GM21786 (cell line): ENCODE results near the gene CAMKMT.

Experiments
- ATAC-seq: cut with Tn5 transposase; IDR thresholded peaks from one replicate; pipeline ENCODE4 v1.9.1; 2021; ENCODE audit not compliant: unreplicated experiment

The CAMKMT gene

DNA sequence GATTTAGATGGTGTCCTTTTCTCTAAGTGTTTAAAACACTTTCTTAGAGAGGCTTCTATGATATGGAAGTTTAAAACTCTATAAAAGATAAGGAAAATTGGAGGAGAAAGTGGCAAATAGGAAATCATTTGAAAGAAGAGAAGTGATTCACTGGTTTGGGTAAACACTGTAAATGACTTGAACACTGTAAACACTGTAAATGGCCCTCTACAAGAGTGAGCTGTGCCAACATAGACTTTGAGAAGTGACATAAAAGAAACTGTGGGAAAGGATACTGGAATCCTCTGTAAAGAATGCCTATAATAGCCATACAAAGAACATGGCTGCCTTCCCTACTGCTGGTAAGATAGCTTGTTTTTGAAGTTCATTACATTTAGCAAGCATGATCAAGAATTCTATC lies 368.8 kb downstream of the CAMKMT start:
- no peak for ATAC-seq

DNA sequence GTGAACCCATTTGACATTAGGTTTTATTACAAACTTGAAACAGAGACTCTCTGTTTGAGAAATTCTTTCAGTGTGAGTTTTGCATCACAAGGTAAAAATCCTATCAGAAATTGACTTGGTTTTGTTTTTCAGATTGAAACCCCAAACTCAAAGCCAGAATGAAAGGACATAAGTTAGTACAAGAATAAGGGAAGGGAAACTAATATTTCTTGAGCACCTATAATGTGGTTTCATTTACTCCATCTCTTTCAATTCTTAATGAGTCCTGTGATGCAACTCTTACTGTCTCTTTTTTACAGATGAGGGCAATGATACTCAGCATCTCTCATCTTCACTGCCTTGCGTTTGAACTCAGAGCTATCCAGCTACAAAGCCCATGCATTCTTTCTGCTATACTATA lies 369.8 kb downstream of the CAMKMT start:
- peak; percentile 95 for ATAC-seq

DNA sequence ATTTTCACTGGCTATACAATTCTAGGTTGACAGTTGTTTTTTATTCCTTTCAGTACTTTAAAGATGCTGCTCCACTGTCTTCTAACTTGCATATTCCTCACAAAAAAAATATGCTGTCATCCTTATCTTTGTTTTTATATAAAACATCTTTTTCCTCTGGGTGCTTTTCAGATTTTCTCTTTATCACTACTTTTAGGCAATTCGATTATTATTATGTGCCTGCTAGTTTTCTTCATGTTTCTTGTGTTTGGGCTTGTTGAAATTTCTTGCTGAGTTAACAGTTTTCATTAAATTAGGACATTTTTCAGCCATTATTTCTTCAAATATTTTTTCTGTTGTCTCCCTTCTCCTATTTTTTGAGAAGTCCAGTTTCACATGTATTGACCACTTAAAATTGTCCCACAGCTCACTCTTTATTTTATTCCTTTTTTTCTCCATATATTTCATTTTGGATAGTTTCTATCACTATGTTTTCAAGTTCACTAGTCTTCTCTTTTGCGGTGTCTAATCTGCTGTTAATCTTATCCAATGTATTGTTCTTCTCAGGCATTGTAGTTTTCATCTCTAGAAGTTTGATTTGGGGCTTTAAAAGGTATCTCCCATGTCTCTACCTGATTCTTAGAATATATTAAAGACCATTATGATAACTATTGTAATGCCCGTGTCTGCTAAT lies 374.7 kb downstream of the CAMKMT start:
- no peak for ATAC-seq

DNA sequence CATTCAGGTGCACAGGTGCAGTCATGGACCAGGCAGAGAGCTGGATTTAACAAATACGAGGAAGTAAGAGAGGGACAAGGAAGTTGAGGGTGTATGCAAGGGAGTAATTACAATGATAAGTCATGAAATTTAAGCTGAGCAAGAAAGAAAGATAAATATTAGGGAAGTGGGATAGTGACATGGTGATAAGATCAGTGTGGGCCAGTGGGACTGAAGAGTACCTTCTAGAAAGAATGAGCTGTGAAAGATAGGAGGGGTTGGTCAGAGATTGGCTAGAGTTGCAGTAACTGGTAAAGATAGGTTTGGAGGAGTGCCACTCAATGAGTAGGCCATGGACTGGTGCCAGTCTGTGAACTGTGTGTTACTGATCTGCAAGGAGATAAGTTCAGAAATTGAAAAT lies 378.9 kb downstream of the CAMKMT start:
- no peak for ATAC-seq

DNA sequence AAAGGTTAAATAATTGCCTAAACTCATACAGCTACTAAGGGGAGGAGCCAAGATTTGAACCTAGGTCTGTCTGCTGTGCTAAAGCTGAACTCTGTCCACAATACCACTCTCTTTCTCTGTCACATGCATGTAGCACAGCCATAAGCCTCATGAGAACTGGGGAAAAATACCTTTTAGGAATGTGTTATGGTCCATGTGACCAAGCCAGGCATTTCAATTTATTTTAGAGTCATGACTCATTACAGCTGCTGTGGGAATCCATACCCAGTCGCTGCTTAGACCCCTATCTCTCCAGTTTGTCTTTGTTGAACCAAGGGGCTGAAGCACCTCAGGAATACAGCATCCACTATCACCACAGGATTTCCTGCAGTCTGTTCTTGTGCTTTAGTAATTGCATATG lies 379.8 kb downstream of the CAMKMT start:
- no peak for ATAC-seq

DNA sequence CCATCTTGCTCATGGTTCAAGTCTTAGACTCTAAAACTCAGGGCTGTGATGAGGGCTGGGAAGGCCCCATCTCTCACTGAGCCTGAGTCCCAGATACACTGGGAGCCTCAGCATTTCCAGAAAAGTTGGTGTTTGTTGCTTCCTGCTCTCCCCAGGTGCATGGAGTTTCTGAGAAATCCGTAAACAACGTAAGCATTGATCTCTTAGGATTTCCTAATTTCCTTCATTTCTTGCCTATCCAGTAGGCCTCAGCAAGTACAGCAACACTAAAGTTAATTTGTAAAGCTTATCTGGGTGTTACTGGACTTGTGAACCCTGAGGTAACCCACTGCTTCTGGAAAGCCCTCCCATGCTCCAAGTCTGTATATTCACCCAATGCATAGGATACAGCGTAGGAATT lies 380.3 kb downstream of the CAMKMT start:
- ATAC-seq: no peak

DNA sequence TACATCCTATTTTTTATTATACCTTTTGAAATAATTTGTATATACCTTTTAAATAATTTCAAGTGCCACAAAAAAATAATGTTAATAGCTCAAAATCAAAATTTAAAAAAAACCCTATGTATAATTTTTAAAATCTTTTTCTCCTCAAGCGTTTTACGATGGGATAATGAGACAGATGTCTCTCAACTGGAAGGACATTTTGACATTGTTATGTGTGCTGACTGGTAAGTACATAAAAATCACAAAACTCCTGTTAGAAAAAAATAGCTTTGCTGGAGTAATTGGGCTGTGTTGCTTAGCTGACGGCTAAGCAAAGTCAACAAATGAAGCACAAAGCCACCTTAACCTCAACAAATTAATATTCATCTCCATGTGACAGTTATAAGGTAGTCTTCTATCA lies 381.7 kb downstream of the CAMKMT start:
- ATAC-seq: no peak

DNA sequence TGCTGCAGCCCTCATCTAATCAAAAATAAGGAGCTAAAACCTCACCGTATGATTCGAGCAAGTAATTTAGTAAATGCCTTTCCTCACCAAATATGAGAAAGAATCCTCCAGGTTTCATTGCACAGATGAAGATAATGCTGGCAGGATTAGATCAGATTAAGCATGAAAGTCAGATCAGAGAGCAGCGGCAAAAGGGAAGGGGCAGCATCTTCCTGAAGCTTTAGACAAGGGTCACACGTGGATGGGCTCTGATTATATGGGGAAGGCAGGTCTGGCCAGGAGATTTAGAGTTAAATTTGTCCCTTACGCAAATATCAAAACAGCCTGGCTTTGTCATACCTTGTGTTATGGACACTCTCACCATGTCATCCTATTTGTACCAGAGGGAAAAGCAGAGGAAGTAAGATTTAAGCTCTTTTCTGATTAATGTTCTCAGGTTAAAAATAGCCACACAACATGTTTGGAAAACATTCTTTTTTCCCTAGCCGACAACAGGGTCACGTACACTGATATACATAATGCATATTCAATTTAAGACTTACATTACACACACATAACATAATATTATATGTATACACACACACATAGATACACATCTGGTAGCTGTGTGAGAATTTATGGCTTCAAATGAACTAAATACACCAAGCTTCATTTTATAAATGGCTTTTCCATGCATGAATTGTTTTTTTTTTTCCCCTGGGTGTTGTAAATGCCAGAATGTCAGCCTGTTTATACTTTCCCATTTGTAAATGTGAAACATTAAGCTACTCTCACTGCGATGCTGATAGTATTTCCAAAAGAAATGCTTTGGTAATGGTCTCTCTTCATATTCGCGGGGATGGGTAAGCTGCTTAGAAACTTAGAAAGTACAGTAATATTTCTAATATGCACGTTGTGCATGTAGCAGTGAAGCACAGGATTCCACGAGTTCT lies 383.5 kb downstream of the CAMKMT start:
- ATAC-seq: no peak

DNA sequence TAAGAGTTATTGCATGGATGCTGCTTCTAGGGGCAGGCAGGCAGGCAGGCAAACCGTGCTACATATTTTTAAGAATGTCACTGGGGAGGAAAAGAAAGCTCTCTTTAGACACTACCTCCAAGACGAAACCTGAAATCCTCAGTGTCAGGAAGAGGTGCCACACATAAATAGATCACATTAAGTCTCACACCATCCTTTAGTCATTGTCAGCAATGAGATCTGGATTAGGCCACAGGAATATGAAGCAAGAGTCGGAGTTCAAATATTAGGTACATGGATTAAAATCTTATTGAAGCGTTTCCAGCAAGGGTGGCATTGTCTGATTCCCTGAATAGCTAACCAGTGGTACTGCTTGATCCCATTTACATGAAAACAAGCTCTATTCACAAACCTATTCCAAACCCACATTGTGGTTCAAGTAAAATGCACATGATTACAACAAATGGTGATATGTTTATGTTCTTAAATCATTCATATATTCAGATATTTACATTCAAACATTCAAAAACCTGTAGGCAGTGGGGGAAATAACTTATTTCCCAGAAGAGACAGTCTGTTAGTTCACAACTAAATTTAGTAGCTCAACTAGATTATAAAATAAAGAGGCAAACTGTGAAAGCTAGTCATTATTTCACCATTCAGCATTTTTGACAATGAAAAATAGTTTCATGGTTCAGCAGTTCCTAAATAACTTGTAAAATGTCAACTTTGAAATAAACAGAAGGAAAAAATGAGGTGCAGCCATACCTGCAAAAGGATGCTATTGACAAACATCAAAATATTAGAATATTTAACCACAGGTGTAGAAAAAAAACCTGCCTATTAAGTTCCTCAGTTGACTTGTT lies 384.4 kb downstream of the CAMKMT start:
- ATAC-seq: no peak

DNA sequence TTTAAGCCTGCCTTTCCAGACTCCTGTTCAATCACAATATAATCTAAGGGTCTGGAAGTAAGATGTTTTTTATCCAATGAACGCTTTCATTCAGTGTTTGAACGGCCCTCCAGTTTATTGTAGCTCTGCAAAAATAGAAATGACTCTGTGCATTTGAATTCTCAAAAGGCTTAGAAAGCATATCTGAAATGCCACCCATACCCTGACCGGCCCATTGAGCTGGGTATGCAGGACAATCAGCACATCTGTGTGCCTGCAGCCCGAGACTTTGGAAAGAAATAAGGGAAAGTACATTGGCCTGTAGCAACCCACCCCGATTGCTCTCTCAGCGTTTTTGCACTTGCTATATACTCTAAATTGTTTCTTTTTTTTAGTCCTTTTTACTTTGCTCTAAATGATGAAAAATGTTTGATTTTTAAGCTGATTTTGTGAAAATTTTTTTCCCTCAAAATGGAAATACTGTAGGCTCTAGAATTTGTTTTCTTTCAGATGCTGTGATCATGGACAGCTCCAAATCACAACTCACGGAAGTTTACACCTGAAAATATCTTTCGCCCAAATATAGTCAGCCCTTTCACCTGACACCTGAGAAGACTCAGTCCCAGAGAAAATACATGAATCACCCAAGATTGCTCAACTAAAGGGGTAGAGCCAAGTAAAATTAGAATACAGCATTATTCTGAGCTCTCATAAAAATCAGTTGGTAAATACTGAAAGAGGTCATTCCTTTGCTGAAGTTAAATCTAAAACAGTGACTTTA lies 385.3 kb downstream of the CAMKMT start:
- no peak for ATAC-seq

DNA sequence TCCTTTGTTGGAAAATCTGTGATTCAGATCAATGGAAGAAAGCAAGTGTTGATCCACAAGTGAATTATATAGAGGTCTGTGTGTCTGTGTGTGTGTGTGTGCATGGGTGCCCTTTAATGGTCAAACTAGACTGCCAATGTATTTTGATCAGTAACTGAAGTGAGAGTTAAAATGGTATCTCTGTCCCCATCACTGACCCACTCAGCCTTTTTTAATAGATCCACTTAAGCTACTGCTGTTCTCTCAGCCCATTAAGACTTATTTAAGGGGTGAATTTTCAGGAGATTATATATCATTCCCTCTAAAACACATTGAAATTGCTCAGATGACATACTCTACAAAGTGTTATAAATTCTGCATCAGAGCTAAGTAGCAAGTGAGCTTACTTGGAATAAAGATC lies 386.0 kb downstream of the CAMKMT start:
- ATAC-seq: no peak

DNA sequence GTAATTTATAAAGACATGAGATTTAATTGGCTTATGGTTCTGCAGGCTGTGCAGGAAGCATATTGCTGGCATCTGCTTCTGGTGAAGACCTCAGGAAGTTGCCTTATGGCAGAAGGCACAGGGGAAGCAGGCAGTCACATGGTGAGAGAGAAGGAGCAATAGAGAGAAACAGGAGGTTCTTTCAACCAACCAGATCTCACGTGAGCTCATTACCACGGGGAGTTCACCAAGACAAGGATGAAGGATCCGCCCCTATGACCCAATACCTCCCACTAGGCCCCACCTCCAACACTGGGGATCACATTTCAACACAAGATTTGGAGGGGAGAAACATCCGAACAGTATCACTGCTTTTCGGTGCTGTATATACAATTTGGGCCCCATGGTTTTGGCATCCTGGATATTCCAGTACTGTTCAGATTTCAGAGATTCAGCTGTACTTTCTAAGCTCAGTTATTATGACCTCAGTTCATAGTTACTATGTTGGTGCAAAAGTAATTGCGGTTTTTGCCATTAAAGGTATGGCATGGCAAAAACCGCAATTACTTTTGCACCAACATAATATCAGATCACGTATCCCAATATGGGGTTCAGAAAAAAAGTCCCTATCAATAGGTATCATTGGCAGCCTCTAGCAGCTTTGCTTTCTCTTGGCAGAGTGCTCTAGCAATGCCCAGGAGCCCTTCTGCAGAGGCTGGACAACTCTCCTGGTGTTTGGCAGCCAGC lies 390.2 kb downstream of the CAMKMT start:
- no peak for ATAC-seq

DNA sequence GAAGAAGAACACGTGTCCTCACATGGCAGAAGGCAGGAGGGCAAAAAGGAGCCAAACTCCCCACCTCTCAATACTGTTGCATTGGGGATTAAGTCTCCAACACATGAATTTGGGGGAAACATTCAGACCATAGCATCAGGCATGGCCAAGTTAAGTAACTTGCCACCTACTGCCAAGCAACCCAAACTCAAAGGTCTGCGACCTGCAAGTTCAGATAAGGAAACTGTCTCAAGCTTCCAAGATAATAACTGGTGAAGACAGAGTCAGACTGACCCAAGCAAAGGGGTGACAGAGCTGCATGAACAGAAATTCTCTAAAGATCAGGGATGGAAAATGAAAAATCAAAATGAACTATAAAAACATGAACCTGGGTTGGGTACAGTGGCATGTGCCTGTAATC lies 391.0 kb downstream of the CAMKMT start:
- no peak for ATAC-seq

DNA sequence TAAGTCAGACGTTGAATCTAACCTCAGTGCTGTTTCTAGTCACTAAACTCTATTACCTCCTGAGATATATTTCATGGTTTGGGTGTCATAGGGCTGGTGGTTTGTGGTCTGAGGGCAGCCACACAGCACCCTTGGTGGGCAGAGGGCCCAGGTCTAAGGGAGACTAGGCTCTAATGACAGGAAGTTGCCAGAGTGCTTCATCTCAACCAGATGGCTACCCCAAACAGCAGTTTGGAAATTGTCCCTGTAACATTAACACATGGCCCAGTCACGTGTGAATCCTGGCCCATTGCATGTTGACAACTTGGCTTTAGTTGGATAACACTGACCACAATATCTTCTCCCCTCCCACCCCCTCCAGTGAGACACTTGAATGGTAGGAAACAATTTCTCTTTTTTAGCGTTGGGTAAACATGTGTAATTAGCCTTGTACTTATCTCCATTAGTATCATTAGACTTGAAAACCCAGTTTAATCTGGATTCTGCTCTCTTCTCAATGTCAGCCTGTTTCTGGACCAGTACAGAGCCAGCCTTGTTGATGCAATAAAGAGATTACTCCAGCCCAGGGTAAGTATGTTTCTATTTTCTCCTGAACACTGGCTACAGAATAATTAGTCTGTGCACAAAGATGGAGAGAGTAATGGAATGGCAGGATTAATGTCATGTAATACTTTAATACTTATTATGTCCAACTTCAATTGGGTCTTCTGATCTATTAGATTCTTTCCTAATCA lies 392.0 kb downstream of the CAMKMT start:
- peak; percentile 87 for ATAC-seq

DNA sequence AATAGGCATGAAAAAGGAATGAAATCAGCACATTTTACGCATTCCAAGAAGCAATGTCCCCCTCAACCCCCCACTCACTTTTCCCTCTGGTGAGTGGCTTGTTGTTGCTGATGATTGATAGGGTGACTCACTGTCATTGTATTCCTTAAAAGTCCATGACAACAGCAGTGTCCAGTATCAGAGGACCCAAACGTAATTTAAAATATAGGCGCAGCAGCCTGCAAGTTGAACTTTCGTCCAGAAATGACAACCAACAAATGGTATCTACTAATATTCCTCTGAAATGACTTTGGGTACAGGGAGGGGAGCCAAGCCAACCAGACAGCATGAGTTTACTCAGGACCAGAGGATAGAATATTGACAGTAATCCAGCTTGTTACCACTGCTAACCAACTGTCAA lies 396.8 kb downstream of the CAMKMT start:
- no peak for ATAC-seq

DNA sequence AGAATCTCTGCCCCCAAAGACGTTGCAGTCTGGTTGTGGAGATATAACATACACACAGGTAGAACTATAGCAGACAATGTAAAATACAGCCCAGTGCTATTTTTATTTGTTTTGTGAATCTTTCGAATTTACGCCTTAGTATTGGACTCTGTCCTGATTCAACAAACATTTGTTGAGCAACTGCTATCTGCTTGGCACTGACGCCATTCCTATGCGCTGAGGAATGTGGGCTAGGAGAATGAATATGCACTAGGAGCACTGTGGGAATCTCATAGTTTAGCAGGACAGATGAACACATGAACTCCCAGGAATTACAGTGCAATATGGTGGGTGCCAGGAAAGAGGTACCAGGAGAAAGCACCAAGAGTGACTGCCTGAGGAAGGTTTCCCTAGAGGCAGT lies 398.1 kb downstream of the CAMKMT start:
- no peak for ATAC-seq

DNA sequence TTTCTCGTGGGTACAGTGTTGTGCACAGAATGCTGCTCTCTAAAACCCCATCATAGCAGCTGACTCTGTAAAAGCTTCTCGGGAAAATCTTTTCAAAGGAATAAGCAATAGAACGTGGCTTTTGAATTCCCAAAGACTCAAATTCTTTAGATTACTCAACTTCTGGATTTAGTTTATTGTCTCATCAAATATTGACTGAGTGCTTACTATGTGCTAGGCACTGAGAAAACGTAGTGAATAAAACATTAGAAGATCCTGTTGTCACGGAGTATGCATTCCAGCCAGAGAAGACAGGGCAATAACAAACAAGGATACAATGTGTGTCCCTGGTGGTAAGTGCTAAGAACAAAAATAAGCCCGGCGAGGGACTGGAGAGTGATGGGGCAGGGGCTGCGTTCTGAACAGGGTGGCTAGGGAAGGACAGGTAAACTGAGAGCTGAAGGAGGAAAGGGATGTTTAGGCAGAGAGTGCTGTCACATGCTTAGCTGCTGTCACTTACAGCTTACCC lies 401.6 kb downstream of the CAMKMT start:
- ATAC-seq: no peak

DNA sequence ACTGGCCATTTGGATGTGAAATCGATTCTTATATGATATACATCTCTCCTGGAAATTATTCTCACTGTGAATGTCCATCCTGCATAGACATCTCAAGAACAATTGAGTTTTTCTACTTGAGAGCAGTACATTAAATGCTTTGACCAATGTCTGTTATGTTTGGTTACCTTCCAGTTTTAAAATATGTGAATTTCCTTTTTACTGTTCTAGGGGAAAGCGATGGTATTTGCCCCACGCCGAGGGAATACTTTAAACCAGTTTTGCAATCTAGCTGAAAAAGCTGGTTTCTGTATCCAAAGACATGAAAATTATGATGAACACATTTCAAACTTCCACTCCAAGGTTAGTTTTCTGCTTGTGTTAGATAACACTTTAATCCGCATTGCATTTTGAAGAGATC lies 404.5 kb downstream of the CAMKMT start:
- no peak for ATAC-seq

DNA sequence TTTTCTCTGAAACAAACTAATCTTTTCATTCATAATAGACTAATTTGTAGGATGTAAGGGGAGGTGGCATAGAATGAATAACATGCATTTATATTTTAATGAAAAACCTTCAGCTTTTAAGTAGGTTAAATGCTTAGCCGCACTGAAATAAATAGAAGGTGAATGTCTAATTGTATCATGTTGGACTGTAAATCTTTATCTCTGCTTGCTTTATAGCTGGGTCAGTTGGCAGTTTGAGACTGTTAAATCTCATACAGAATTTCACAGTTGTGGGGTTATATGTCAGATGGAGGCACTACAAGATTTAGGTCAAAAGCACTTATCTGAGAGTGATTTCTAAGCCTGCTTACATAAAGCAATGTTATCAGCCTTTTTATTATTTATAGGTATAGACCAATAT lies 405.0 kb downstream of the CAMKMT start:
- ATAC-seq: no peak
